Neutrophil (primary cell): Measurements from ENCODE around the gene MYBBP1A.

Experiments used
- H3K27ac ChIP-seq: fragments of 200-600 bp; sonication (generic); 2 replicates; pipeline ENCODE4 v1.5.1; 2016; ENCODE audit warnings: mild to moderate bottlenecking, moderate library complexity
- H3K27me3 ChIP-seq: fragments of 200-600 bp; sonication (generic); 2 replicates; pipeline ENCODE4 v1.6.0; 2016; ENCODE audit warnings: mild to moderate bottlenecking
- H3K36me3 ChIP-seq: fragments of 200-600 bp; sonication (generic); 2 replicates; pipeline ENCODE4 v1.5.1; 2017
- H3K4me1 ChIP-seq, 2 experiments: fragments of 200-600 bp in 1 of 2; sonication (generic) in 1 of 2; 1 replicate in 1 of 2; 2 replicates in 1 of 2; pipeline versions ENCODE4 v1.5.1 to v1.6.1; 2013 to 2016; ENCODE audit warnings: low read depth in 1 of 2, low read length in 1 of 2, mild to moderate bottlenecking in 1 of 2, moderate library complexity in 1 of 2; ENCODE audit not compliant: control insufficient read depth in 1 of 2, insufficient read depth in 1 of 2
- H3K4me3 ChIP-seq, 2 experiments: fragments of 200-600 bp in 1 of 2; sonication (generic) in 1 of 2; 1 replicate in 1 of 2; 2 replicates in 1 of 2; pipeline ENCODE4 v1.5.1; 2013 to 2016; ENCODE audit warnings: low read depth in 1 of 2, low read length in 1 of 2, mild to moderate bottlenecking in 1 of 2, moderate library complexity in 1 of 2
- H3K9me3 ChIP-seq: fragments of 200-600 bp; sonication (generic); 2 replicates; pipeline ENCODE4 v1.5.1; 2016
- CTCF ChIP-seq: fragments of 200-600 bp; sonication (generic); IDR thresholded peaks from 2 replicates; pipeline ENCODE4 v1.5.1; 2016; ENCODE audit warnings: antibody characterized with exemption

MYBBP1A gene

GRCh38 chr17:4506175-4506813 is 48.9 kb downstream of the MYBBP1A start:
- Histone ChIP-seq H3K4me1 (peaks cover 41 to 55% of the 10 kb centered on the region in 2 experiments), H3K4me3 (no peak overlapping the region), H3K36me3 (no peaks in the 10 kb centered on the region), H3K9me3 (no peaks in the 10 kb centered on the region), H3K27me3 (no peaks in the 10 kb centered on the region), H3K27ac (no peak overlapping the region)
- no peak for TF ChIP-seq CTCF

- Histone ChIP-seq H3K27me3 (no peaks in the 10 kb centered on the region), H3K27ac (no peak overlapping the region), H3K9me3 (no peaks in the 10 kb centered on the region), H3K4me1 (peaks cover 52 to 61% of the 10 kb centered on the region in 2 experiments), H3K36me3 (no peaks in the 10 kb centered on the region), H3K4me3 (no peak overlapping the region)
- TF ChIP-seq CTCF = no peak
These were observed 50.0 kb downstream of the MYBBP1A start for GRCh38 chr17:4505187-4505586.

GRCh38 chr17:4504188-4504587 is 51.0 kb downstream of the MYBBP1A start:
- peak overlapping the region; percentile 39 for H3K27ac ChIP-seq
- no peaks in the 10 kb centered on the region for H3K27me3 ChIP-seq
- H3K4me3 ChIP-seq = no peak overlapping the region
- TF ChIP-seq CTCF = no peak
- no peaks in the 10 kb centered on the region for H3K36me3 ChIP-seq
- peaks cover 52 to 56% of the 10 kb centered on the region in 2 experiments for H3K4me1 ChIP-seq
- H3K9me3 ChIP-seq = no peaks in the 10 kb centered on the region

GRCh38 chr17:4503283-4504025 is 51.7 kb downstream of the MYBBP1A start:
- no peak overlapping the region for H3K4me3 ChIP-seq
- no peaks in the 10 kb centered on the region for H3K27me3 ChIP-seq
- no peaks in the 10 kb centered on the region for H3K36me3 ChIP-seq
- no peaks in the 10 kb centered on the region for H3K9me3 ChIP-seq
- no peak for TF ChIP-seq CTCF
- H3K4me1 ChIP-seq = peaks cover 52 to 55% of the 10 kb centered on the region in 2 experiments
- H3K27ac ChIP-seq = peak overlapping the region; percentile 39

GRCh38 chr17:4502466-4503154 is 52.6 kb downstream of the MYBBP1A start:
- Histone ChIP-seq H3K4me1 (peaks cover 51 to 60% of the 10 kb centered on the region in 2 experiments), H3K27me3 (no peaks in the 10 kb centered on the region), H3K4me3 (no peak overlapping the region), H3K9me3 (no peaks in the 10 kb centered on the region), H3K36me3 (no peaks in the 10 kb centered on the region), H3K27ac (no peak overlapping the region)
- TF ChIP-seq CTCF = no peak
